GM19467 (cell line): ENCODE data around the gene PRKAG2.
"Not testable (repeated sequence)": the region's sequence is repeated elsewhere in the genome, so short reads cannot be mapped to it uniquely, and the experiment has no call there.

Experiments
- ATAC-seq: cut with Tn5 transposase; IDR thresholded peaks from one replicate; pipeline ENCODE4 v1.9.1; 2021; ENCODE audit warnings: mild to moderate bottlenecking, moderate library complexity; ENCODE audit not compliant: unreplicated experiment

The PRKAG2 gene

GRCh38 chr7:151806204-151806603, 70.7 kb downstream of the PRKAG2 start:
- ATAC-seq, result no peak

DNA sequence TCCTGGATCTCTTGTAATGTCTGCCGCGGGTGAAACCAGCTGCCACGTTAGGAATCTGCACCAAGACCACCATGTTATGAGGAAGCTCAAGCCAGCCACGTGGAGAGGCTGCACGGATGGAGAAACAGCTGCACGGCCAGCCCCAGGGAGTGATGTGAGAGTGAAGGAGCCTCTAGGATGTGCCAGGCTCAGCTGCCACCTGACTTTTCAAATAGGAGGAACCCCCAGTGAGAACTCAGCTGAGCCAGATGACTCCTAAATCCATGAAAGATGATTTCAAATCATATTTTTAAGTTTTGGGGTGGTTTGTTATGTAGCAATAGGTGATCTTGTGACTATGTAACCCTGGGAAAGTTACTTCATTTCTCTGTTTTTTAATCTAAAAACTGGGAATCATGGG, 71.7 kb downstream of the PRKAG2 start:
- ATAC-seq, result no peak

DNA sequence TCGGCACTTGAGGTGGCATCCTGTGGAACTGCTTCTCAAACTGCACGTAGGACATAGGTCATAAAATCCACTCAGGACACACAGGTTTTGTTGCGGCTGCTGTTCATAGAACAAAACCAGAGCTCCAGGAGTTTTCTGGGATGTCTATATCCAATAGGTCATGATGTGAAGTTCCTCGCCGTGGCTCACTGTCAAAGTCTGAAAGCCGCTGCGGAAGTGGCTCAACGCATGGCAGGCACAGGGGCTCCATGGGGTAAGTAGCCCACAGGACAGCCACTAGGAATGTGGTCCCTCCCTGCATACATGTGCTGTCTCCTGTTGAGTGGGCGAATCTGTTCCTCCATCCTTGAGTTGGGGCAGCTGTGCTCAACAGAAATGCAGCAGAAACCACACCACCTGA, 72.2 kb downstream of the PRKAG2 start:
- no peak for ATAC-seq

- no peak for ATAC-seq
Observed at GRCh38 chr7:151803841-151804240, 73.1 kb downstream of the PRKAG2 start.

GRCh38 chr7:151802469-151802846, 74.5 kb downstream of the PRKAG2 start:
- ATAC-seq, result no peak

GRCh38 chr7:151801782-151802468, 75.0 kb downstream of the PRKAG2 start:
- no peak for ATAC-seq

DNA sequence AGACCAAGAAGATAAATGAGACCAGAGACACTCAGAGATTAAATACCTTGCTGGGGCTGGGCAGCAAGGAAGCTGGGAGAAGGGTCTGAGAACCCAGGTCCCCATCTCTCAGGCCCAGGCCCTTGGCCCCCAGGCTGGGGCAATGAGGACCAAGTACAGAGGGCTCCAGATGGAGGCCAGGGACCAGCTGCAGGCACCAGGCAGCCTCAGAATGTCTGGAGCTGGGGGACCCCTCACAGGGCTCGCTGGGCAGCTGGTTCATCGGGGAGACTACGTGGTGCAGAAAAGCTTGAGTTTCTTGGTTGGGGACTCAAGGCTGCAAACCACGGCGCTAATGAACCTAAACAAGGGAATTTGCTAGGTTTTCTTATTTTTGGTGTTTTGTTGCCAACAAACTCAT, 75.6 kb downstream of the PRKAG2 start:
- no peak for ATAC-seq

DNA sequence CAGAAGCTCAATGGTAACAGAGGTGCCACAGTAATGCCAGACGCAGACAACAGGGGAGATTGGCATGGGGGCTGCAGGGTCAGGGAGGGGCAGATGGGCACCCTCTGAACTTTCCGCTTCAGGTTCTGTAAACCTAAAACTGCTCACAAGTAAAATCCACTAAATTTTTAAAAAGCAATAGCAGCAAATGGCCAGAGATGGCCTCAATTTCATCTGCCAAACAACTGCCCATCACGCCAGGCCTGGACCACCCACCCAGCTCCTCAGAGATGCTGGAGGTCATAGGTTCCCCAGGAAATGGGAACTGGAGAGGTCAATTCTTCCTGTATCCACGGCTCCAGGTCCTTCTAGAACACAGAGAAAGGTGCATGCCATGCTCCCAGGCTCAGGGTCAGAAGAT, 76.1 kb downstream of the PRKAG2 start:
- ATAC-seq, result no peak

DNA sequence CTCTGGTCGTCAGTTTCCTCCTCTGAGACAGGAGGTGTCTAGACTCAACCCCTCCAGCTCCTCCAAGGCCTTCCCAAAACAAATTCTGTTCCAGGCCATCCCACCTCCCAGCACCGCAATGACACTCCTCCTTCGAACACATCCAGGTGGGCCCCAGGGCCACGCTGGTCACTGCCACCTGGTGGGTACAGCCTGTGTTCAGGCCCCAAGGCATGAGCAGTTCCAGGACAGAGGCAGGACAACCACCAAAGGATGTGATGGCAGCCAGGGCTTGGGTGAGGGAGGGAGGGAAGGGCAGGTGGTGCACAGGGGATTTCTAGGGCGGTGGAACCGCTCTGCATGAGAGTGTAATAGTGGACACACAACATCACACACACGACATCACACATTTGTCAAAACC, 76.5 kb downstream of the PRKAG2 start:
- ATAC-seq, result no peak

GRCh38 chr7:151799506-151799905, 77.4 kb downstream of the PRKAG2 start:
- ATAC-seq, result no peak

- no peak for ATAC-seq
Observed at GRCh38 chr7:151798851-151799448, 78.0 kb downstream of the PRKAG2 start.

- ATAC-seq, result not testable (repeated sequence)
Observed at GRCh38 chr7:151797667-151798307, 79.1 kb downstream of the PRKAG2 start.

GRCh38 chr7:151796871-151797537, 79.9 kb downstream of the PRKAG2 start:
- ATAC-seq, result no peak

DNA sequence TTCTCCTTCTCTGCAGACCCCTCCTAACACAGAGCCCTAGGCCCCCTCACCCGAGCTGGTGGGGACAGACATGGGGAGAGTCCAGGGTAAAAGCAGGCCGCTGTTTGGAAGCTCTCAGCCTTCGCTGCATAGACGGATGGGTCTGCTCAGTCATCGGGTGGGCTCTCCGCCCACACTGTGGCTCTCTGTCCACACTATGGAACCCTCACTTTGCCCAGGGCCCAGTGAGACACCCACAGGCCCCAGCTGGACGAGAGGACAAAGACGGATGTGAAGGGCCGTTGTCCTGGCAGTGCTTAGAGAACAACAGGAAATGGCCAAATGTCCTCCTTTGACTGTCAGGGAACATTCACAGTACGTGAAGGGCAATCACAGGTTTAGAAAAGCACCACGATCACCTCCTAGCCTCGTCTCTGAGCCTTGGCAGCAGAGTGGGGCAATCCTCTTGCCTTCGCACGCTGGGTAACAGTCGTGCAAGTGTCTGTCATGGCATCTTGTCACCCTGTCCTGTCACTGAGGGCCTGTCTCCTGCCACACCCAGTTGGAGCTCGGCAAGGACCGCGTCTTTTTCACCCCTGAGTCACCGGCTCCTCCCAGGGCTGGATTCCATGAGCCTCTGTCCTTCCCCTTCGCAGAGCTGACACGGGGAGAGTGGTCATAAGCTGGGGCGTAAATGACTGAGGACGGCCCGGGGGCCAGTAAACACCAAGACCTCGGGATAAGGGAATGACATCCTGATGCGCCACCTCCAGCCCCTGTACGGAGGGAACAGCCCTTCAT, 80.6 kb downstream of the PRKAG2 start:
- ATAC-seq, result no peak

GRCh38 chr7:151795168-151795811, 81.6 kb downstream of the PRKAG2 start:
- ATAC-seq, result no peak

GRCh38 chr7:151794508-151795167, 82.3 kb downstream of the PRKAG2 start:
- ATAC-seq, result no peak

GRCh38 chr7:151793991-151794507, 82.9 kb downstream of the PRKAG2 start:
- ATAC-seq, result no peak

- ATAC-seq, result no peak
Observed at GRCh38 chr7:151793531-151793951, 83.4 kb downstream of the PRKAG2 start.

- no peak for ATAC-seq
Observed at GRCh38 chr7:151792636-151793035, 84.3 kb downstream of the PRKAG2 start.

DNA sequence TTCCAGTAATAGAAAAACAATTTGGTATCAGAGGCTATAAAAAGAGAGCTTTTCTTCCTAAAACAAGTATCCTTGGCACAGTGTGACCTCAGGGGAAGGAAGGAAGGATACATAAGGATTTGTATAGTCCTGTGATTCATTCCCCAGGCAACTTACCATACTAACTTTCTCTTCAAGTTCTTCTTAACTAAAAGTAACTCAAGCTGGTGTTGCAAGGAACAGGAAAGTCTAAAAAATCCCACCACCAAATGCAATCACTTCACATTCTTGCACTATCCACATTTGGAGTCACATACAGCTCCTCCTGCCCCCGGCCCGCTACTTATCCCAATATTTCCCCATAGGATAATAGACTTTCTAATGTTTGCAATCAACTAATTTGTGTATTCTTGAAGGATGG, 84.8 kb downstream of the PRKAG2 start:
- ATAC-seq, result no peak
